GM23338 (cell line): ENCODE results near the gene C1QTNF5. TPM values are rescaled to one million over a fixed set of nuclear protein-coding genes. Genes with fewer than 3 reads are reported as not detected.

Experiments used
- ATAC-seq: fragments of 200-7000 bp; cut with Tn5 transposase; 3 replicates; pipeline ENCODE4 v1.9.1; 2020
- DNase-seq: peaks from one replicate; pipeline ENCODE4 v3.0.0-alpha.2; 2015; ENCODE audit warnings: low spot score
- H2AFZ ChIP-seq: fragments of 200-600 bp; sonication (generic); 2 replicates; pipeline ENCODE4 v1.8.0; 2016; ENCODE audit warnings: antibody characterized with exemption, mild to moderate bottlenecking, moderate library complexity
- H3F3A ChIP-seq: fragments of 200-600 bp; sonication (generic); replicated peaks from 2 replicates; pipeline ENCODE4 v1.8.0; 2017; ENCODE audit warnings: antibody characterized with exemption, mixed run types, low read depth
- H3K27ac ChIP-seq: fragments of 200-600 bp; sonication (generic); 2 replicates; pipeline ENCODE4 v1.6.1; 2016; ENCODE audit warnings: low read depth
- H3K27me3 ChIP-seq: fragments of 200-600 bp; sonication (generic); 2 replicates; pipeline ENCODE4 v1.8.0; 2016; ENCODE audit warnings: mild to moderate bottlenecking, mixed run types, moderate library complexity; ENCODE audit not compliant: insufficient read depth
- H3K36me3 ChIP-seq: fragments of 200-600 bp; sonication (generic); 2 replicates; pipeline ENCODE4 v1.8.0; 2016; ENCODE audit warnings: mild to moderate bottlenecking; ENCODE audit not compliant: insufficient read depth
- H3K4me1 ChIP-seq: fragments of 200-600 bp; sonication (generic); 2 replicates; pipeline ENCODE4 v1.8.0; 2016; ENCODE audit warnings: mild to moderate bottlenecking, moderate library complexity; ENCODE audit not compliant: insufficient read depth
- H3K4me2 ChIP-seq: fragments of 200-600 bp; sonication (generic); 2 replicates; pipeline ENCODE4 v1.7.1; 2017; ENCODE audit warnings: mixed run types
- H3K4me3 ChIP-seq: fragments of 200-600 bp; sonication (generic); 2 replicates; pipeline ENCODE4 v1.6.1; 2016; ENCODE audit warnings: mixed run types
- H3K79me2 ChIP-seq: fragments of 200-600 bp; sonication (generic); replicated peaks from 2 replicates; pipeline ENCODE4 v1.8.0; 2017; ENCODE audit warnings: mild to moderate bottlenecking; ENCODE audit not compliant: insufficient read depth
- H3K9me2 ChIP-seq: fragments of 200-600 bp; sonication (generic); 2 replicates; pipeline ENCODE4 v1.8.0; 2017; ENCODE audit not compliant: insufficient read depth
- H4K20me1 ChIP-seq: fragments of 200-600 bp; sonication (generic); replicated peaks from 2 replicates; pipeline ENCODE4 v1.8.0; 2017; ENCODE audit warnings: mild to moderate bottlenecking; ENCODE audit not compliant: insufficient read depth
- H3K27ac Mint-ChIP-seq: 2 replicates; pipeline ENCODE4 v1.8.0; 2020; ENCODE audit warnings: inconsistent platforms, mild to moderate bottlenecking, moderate library complexity, mixed read lengths
- H3K27me3 Mint-ChIP-seq: 3 replicates; pipeline ENCODE4 v1.8.0; 2022; ENCODE audit warnings: low read depth, mild to moderate bottlenecking, moderate library complexity, mixed read lengths, inconsistent platforms; ENCODE audit not compliant: insufficient read depth, poor library complexity
- H3K36me3 Mint-ChIP-seq: 3 replicates; pipeline ENCODE4 v1.8.0; 2021; ENCODE audit warnings: low read depth, mild to moderate bottlenecking, inconsistent platforms, moderate library complexity, mixed read lengths
- H3K4me1 Mint-ChIP-seq: 3 replicates; pipeline ENCODE4 v1.8.0; 2020; ENCODE audit warnings: mild to moderate bottlenecking, inconsistent platforms, mixed read lengths
- H3K4me3 Mint-ChIP-seq: 3 replicates; pipeline ENCODE4 v1.8.0; 2021; ENCODE audit warnings: moderate library complexity, mild to moderate bottlenecking, inconsistent platforms, mixed read lengths
- H3K9me3 Mint-ChIP-seq: 3 replicates; pipeline ENCODE4 v1.8.0; 2020; ENCODE audit warnings: moderate library complexity, mild to moderate bottlenecking, inconsistent platforms, mixed read lengths
- CTCF ChIP-seq, 2 experiments: fragments of 200-600 bp in 1 of 2; sonication (generic) in 1 of 2; conservative IDR thresholded peaks; 2 replicates each; pipeline versions ENCODE4 v1.5.1 to v1.6.1; 2016 to 2017; ENCODE audit warnings: antibody characterized with exemption in 2 of 2, low read depth in 2 of 2, mild to moderate bottlenecking in 2 of 2, moderate library complexity in 1 of 2
- EZH2 ChIP-seq: fragments of 200-600 bp; sonication (generic); IDR thresholded peaks from one replicate; pipeline ENCODE4 v1.8.0; 2017; ENCODE audit warnings: antibody characterized with exemption, mild to moderate bottlenecking, low read depth; ENCODE audit not compliant: unreplicated experiment
- JUNB ChIP-seq: IDR thresholded peaks from one replicate; pipeline ENCODE4 v1.6.1; 2016; ENCODE audit warnings: antibody characterized with exemption; ENCODE audit not compliant: unreplicated experiment
- POLR2AphosphoS5 ChIP-seq: IDR thresholded peaks from 2 replicates; pipeline ENCODE4 v1.6.1; 2016; ENCODE audit warnings: antibody characterized with exemption, low read depth
- polyA plus RNA-seq: library from polyadenylated mRNA; unstranded; fragments of >200 nt; fragmentation: Nextera tagmentation; extraction: Ambion mirVana; gene quantifications from 2 replicates; pipeline ENCODE4 v1.2.1, GENCODE V29; 2016
- total RNA-seq: library from RNA; depleted of rRNA; stranded (reverse); fragments of >200 nt; shearing (Covaris generic); gene quantifications from 2 replicates; pipeline ENCODE4 v1.2.3, GENCODE V29; 2014

The C1QTNF5 gene
- total and polyA plus RNA-seq, 2 experiments from 2014 or later = 1.9 TPM

GRCh38 chr11:119338318-119338890 lies 2.3 kb downstream of the C1QTNF5 start:
- H3K27ac Mint-ChIP-seq = peak overlapping the region; percentile 90; the same call in 1 of the 2 replicates

GRCh38 chr11:119337581-119338317 lies 2.9 kb downstream of the C1QTNF5 start:
- ATAC-seq (peak; percentile 15), DNase-seq (peak; percentile 84)

More at GRCh38 chr11:119338318-119338890, 2.3 kb downstream of the C1QTNF5 start:
- Histone ChIP-seq H3K27me3 (peaks cover 47% of the 10 kb centered on the region), H3K4me3 (peak overlapping the region; percentile 76), H3K4me1 (peaks cover 44% of the 10 kb centered on the region), H2AFZ (no peak overlapping the region), H3F3A (peaks cover 17% of the 10 kb centered on the region), H3K4me2 (peak overlapping the region; percentile 79), H3K79me2 (peaks cover 22% of the 10 kb centered on the region), H3K27ac (peak overlapping the region; percentile 75; the same call in 1 of the 2 replicates), H3K9me2 (no peaks in the 10 kb centered on the region), H4K20me1 (no peaks in the 10 kb centered on the region), H3K36me3 (no peaks in the 10 kb centered on the region; the same call in 1 of the 2 replicates)
- H3K4me1 Mint-ChIP-seq = peaks cover 53% of the 10 kb centered on the region
- H3K36me3 Mint-ChIP-seq = peaks cover 16% of the 10 kb centered on the region; the same call in 2 of the 3 replicates
- H3K4me3 Mint-ChIP-seq = peak overlapping the region; percentile 100
- peaks cover 47% of the 10 kb centered on the region for H3K27me3 Mint-ChIP-seq
- peak; percentile 92 for DNase-seq
- TF ChIP-seq EZH2 = no peak
- TF ChIP-seq CTCF (conservative IDR thresholded peaks at IDR 0.05; ENCODE audit: low read depth in 2 of 2) = peak; percentile 88 to 94
- TF ChIP-seq POLR2AphosphoS5 = 0 out of 2 replicates have a peak, but pooled peaks have one; percentile 5
- no peaks in the 10 kb centered on the region; the same call in 2 of the 3 replicates for H3K9me3 Mint-ChIP-seq
- peak; percentile 30 for ATAC-seq

More at GRCh38 chr11:119337581-119338317, 2.9 kb downstream of the C1QTNF5 start:
- H3K9me2 ChIP-seq = no peaks in the 10 kb centered on the region
- Mint-ChIP-seq H3K4me1 (peaks cover 59% of the 10 kb centered on the region), H3K36me3 (peaks cover 16% of the 10 kb centered on the region; the same call in 2 of the 3 replicates), H3K27ac (peak overlapping the region; percentile 90), H3K9me3 (no peaks in the 10 kb centered on the region; the same call in 2 of the 3 replicates), H3K4me3 (peak overlapping the region; percentile 100), H3K27me3 (peaks cover 45% of the 10 kb centered on the region)
- H3F3A ChIP-seq = peaks cover 23% of the 10 kb centered on the region
- peak; percentile 51 for TF ChIP-seq POLR2AphosphoS5
- no peak for TF ChIP-seq JUNB
- peak overlapping the region; percentile 75 for H3K27ac ChIP-seq
- H3K27me3 ChIP-seq = peaks cover 41% of the 10 kb centered on the region
- H2AFZ ChIP-seq = no peak overlapping the region
- H3K79me2 ChIP-seq = peaks cover 22% of the 10 kb centered on the region
- H3K4me2 ChIP-seq = peak overlapping the region; percentile 79
- no peaks in the 10 kb centered on the region; the same call in 1 of the 2 replicates for H3K36me3 ChIP-seq
- H3K4me3 ChIP-seq = peak overlapping the region; percentile 76
- peaks cover 46% of the 10 kb centered on the region for H3K4me1 ChIP-seq
- H4K20me1 ChIP-seq = no peaks in the 10 kb centered on the region
